Superior temporal gyrus (tissue), 1 donor: ENCODE results near the gene PLK5.
"Not testable (repeated sequence)": the region's sequence is repeated elsewhere in the genome, so short reads cannot be mapped to it uniquely, and the experiment has no call there.

Experiments
- DNase-seq: peaks from one replicate; pipeline ENCODE4 v3.0.0-alpha.2; 2016; ENCODE audit errors: extremely low spot score

Gene PLK5

GRCh38 chr19:1523412-1524286 is at the start of gene PLK5:
Gene PLK5 (plus strand): TSS chr19:1524077. CDS start chr19:1526997, 2,920 bp downstream.
- DNase-seq = no peak

GRCh38 chr19:1474765-1475351 is 49.0 kb upstream of the PLK5 start:
- DNase-seq = no peak

GRCh38 chr19:1475751-1476437 is 48.0 kb upstream of the PLK5 start:
- no peak for DNase-seq

GRCh38 chr19:1477056-1477455 is 46.8 kb upstream of the PLK5 start:
- DNase-seq = not testable (repeated sequence)

GRCh38 chr19:1478934-1479707 is 44.8 kb upstream of the PLK5 start, which contains the start of gene C19orf25:
Gene C19orf25 (minus strand): TSS chr19:1479215. CDS start chr19:1478903, 312 bp downstream.
- peak; percentile 97 for DNase-seq

- no peak for DNase-seq
Observed at GRCh38 chr19:1481224-1481892, 42.5 kb upstream of the PLK5 start.

GRCh38 chr19:1481893-1482360 is 42.0 kb upstream of the PLK5 start:
- no peak for DNase-seq

- DNase-seq = no peak
Observed at GRCh38 chr19:1482361-1483130, 41.3 kb upstream of the PLK5 start.

- DNase-seq = no peak
Observed at GRCh38 chr19:1483131-1483978, 40.5 kb upstream of the PLK5 start.

- no peak for DNase-seq
Observed at GRCh38 chr19:1483979-1484428, 39.9 kb upstream of the PLK5 start.

GRCh38 chr19:1486720-1487575 is 36.9 kb upstream of the PLK5 start:
- no peak for DNase-seq

- no peak for DNase-seq
Observed at GRCh38 chr19:1487576-1488281, 36.1 kb upstream of the PLK5 start.

GRCh38 chr19:1488282-1488601 is 35.6 kb upstream of the PLK5 start:
- DNase-seq = no peak

- no peak for DNase-seq
Observed at GRCh38 chr19:1489463-1490310, 34.2 kb upstream of the PLK5 start.

GRCh38 chr19:1490311-1491113 is 33.4 kb upstream of the PLK5 start, which contains the start of gene PCSK4:
Gene PCSK4 (minus strand): TSS chr19:1490350. CDS start chr19:1490346, 4 bp downstream.
- DNase-seq = peak; percentile 98
